Astrocyte (in vitro differentiated cells and primary cell): ENCODE results near the gene CELF4. TPM values are rescaled to one million over a fixed set of nuclear protein-coding genes. Genes with fewer than 3 reads are reported as not detected.

Source experiments
- DNase-seq: peaks from one replicate; pipeline ENCODE4 v3.0.0-alpha.2; 2010; ENCODE audit warnings: low read depth
- FAIRE-seq: peaks from 2 replicates; lab custom pipeline; 2011; peaks lifted over from hg19 to GRCh38; lab: Jason Lieb, UNC
- H2AFZ ChIP-seq: 2 replicates; pipeline ENCODE4 v1.6.0; 2012; ENCODE audit warnings: low read depth, low read length, inconsistent platforms
- H3K27ac ChIP-seq: 2 replicates; pipeline ENCODE4 v1.5.1; 2011; ENCODE audit warnings: low read depth, low read length, inconsistent platforms
- H3K27me3 ChIP-seq: 2 replicates; pipeline ENCODE4 v1.6.0; 2011; ENCODE audit warnings: low read length, inconsistent platforms; ENCODE audit not compliant: insufficient read depth
- H3K36me3 ChIP-seq: 2 replicates; pipeline ENCODE4 v1.5.1; 2011; ENCODE audit warnings: low read length, inconsistent platforms; ENCODE audit not compliant: insufficient read depth
- H3K4me1 ChIP-seq: 2 replicates; pipeline ENCODE4 v1.5.1; 2011; ENCODE audit warnings: low read length, inconsistent platforms; ENCODE audit not compliant: insufficient read depth
- H3K4me2 ChIP-seq: 2 replicates; pipeline ENCODE4 v1.6.0; 2012; ENCODE audit warnings: low read length, inconsistent platforms
- H3K4me3 ChIP-seq: 2 replicates; pipeline ENCODE4 v1.5.1; 2011; ENCODE audit warnings: low read depth, mild to moderate bottlenecking, low read length, inconsistent platforms; ENCODE audit not compliant: insufficient read depth
- H3K79me2 ChIP-seq: 2 replicates; pipeline ENCODE4 v1.6.0; 2012; ENCODE audit warnings: mild to moderate bottlenecking, low read length, inconsistent platforms; ENCODE audit not compliant: insufficient read depth
- H3K9ac ChIP-seq: 2 replicates; pipeline ENCODE4 v1.6.0; 2012; ENCODE audit warnings: mild to moderate bottlenecking, low read length, inconsistent platforms
- H3K9me3 ChIP-seq: 2 replicates; pipeline ENCODE4 v1.5.1; 2012; ENCODE audit warnings: low read depth, mild to moderate bottlenecking, low read length, inconsistent platforms; ENCODE audit not compliant: insufficient read depth
- H4K20me1 ChIP-seq: 2 replicates; pipeline ENCODE4 v1.6.0; 2012; ENCODE audit warnings: low read length, inconsistent platforms; ENCODE audit not compliant: insufficient read depth
- H3K27ac Mint-ChIP-seq: one replicate; pipeline ENCODE4 v1.8.0; 2021; ENCODE audit warnings: mild to moderate bottlenecking, mixed read lengths; ENCODE audit not compliant: unreplicated experiment
- H3K27me3 Mint-ChIP-seq: one replicate; pipeline ENCODE4 v1.8.0; 2021; ENCODE audit warnings: low read depth, mixed read lengths; ENCODE audit not compliant: unreplicated experiment
- H3K36me3 Mint-ChIP-seq: one replicate; pipeline ENCODE4 v1.8.0; 2021; ENCODE audit warnings: low read depth, mixed read lengths; ENCODE audit not compliant: unreplicated experiment
- H3K4me1 Mint-ChIP-seq: one replicate; pipeline ENCODE4 v1.8.0; 2021; ENCODE audit warnings: low read depth, mixed read lengths; ENCODE audit not compliant: unreplicated experiment
- H3K4me3 Mint-ChIP-seq: one replicate; pipeline ENCODE4 v1.8.0; 2021; ENCODE audit warnings: mild to moderate bottlenecking, moderate library complexity, mixed read lengths; ENCODE audit not compliant: unreplicated experiment
- H3K9me3 Mint-ChIP-seq: one replicate; pipeline ENCODE4 v1.8.0; 2021; ENCODE audit warnings: mild to moderate bottlenecking, mixed read lengths; ENCODE audit not compliant: unreplicated experiment
- CTCF ChIP-seq: IDR thresholded peaks from 2 replicates; pipeline ENCODE4 v1.5.1; 2011; ENCODE audit warnings: low read depth, mild to moderate bottlenecking, inconsistent platforms, low read length, moderate library complexity; ENCODE audit not compliant: insufficient read depth
- EZH2 ChIP-seq: IDR thresholded peaks from 2 replicates; pipeline ENCODE4 v1.6.1; 2012; ENCODE audit warnings: mild to moderate bottlenecking, low read length, inconsistent platforms; ENCODE audit not compliant: insufficient read depth
- total RNA-seq: library from RNA; stranded (reverse); gene quantifications from 2 replicates; pipeline ENCODE4 v1.2.1, GENCODE V29; 2021

Gene CELF4
- total RNA-seq, 1 donor from 2014 or later, result 0.16 TPM

- H3K4me3 ChIP-seq, result no peak overlapping the region
- no peaks in the 10 kb centered on the region for H3K4me1 Mint-ChIP-seq
- no peaks in the 10 kb centered on the region for H4K20me1 ChIP-seq
- H3K36me3 Mint-ChIP-seq, result no peaks in the 10 kb centered on the region
- H3K9me3 ChIP-seq, result no peaks in the 10 kb centered on the region
- H3K79me2 ChIP-seq, result no peaks in the 10 kb centered on the region
- peaks cover 50% of the 10 kb centered on the region for H3K27me3 Mint-ChIP-seq
- no peak overlapping the region for H3K9ac ChIP-seq
- no peak overlapping the region for H3K27ac ChIP-seq
- H3K27me3 ChIP-seq, result peaks cover 3% of the 10 kb centered on the region
- peaks cover 2% of the 10 kb centered on the region for H3K9me3 Mint-ChIP-seq
- no peak overlapping the region for H3K4me3 Mint-ChIP-seq
- H3K36me3 ChIP-seq, result no peaks in the 10 kb centered on the region
- no peak for DNase-seq
- H2AFZ ChIP-seq, result no peak overlapping the region
- no peaks in the 10 kb centered on the region for H3K4me1 ChIP-seq
- no peak overlapping the region for H3K4me2 ChIP-seq
- no peak overlapping the region for H3K27ac Mint-ChIP-seq
- FAIRE-seq, result no peak
- TF ChIP-seq CTCF (no peak), EZH2 (no peak)
Measured at GRCh38 chr18:37574113-37574512, 8.5 kb upstream of the CELF4 start.

GRCh38 chr18:37572736-37573135 lies 7.1 kb upstream of the CELF4 start:
- Histone ChIP-seq H3K9me3 (no peaks in the 10 kb centered on the region), H4K20me1 (no peaks in the 10 kb centered on the region), H3K4me3 (no peak overlapping the region), H3K79me2 (no peaks in the 10 kb centered on the region), H2AFZ (no peak overlapping the region), H3K27me3 (peaks cover 14% of the 10 kb centered on the region), H3K4me1 (no peaks in the 10 kb centered on the region), H3K36me3 (no peaks in the 10 kb centered on the region), H3K9ac (no peak overlapping the region), H3K4me2 (no peak overlapping the region), H3K27ac (no peak overlapping the region)
- Mint-ChIP-seq H3K27me3 (peaks cover 60% of the 10 kb centered on the region), H3K9me3 (peaks cover 2% of the 10 kb centered on the region), H3K27ac (no peak overlapping the region), H3K4me3 (no peak overlapping the region), H3K4me1 (no peaks in the 10 kb centered on the region), H3K36me3 (no peaks in the 10 kb centered on the region)
- DNase-seq, result no peak
- no peak for TF ChIP-seq CTCF
- no peak for TF ChIP-seq EZH2
- no peak for FAIRE-seq

GRCh38 chr18:37571266-37571665 lies 5.7 kb upstream of the CELF4 start:
- no peaks in the 10 kb centered on the region for H3K36me3 ChIP-seq
- TF ChIP-seq CTCF, result no peak
- TF ChIP-seq EZH2, result no peak
- Mint-ChIP-seq H3K4me1 (no peaks in the 10 kb centered on the region), H3K4me3 (no peak overlapping the region), H3K27ac (no peak overlapping the region), H3K27me3 (peaks cover 60% of the 10 kb centered on the region), H3K9me3 (peaks cover 2% of the 10 kb centered on the region), H3K36me3 (no peaks in the 10 kb centered on the region)
- H3K4me1 ChIP-seq, result no peaks in the 10 kb centered on the region
- no peak overlapping the region for H3K9ac ChIP-seq
- no peak overlapping the region for H3K4me3 ChIP-seq
- H3K27ac ChIP-seq, result no peak overlapping the region
- H4K20me1 ChIP-seq, result no peaks in the 10 kb centered on the region
- FAIRE-seq, result no peak
- no peaks in the 10 kb centered on the region for H3K79me2 ChIP-seq
- DNase-seq, result no peak
- peaks cover 26% of the 10 kb centered on the region for H3K27me3 ChIP-seq
- H2AFZ ChIP-seq, result no peak overlapping the region
- no peak overlapping the region for H3K4me2 ChIP-seq
- no peaks in the 10 kb centered on the region for H3K9me3 ChIP-seq
